GM12878 (cell line): ENCODE data around the gene CHN2. TPM values are rescaled to one million over a fixed set of nuclear protein-coding genes. Genes with fewer than 3 reads are reported as not detected.

ENCODE experiments used
- ATAC-seq: fragments of 200-7000 bp; cut with Tn5 transposase; 3 replicates; pipeline ENCODE4 v1.9.1; 2020; ENCODE audit warnings: mild to moderate bottlenecking, moderate library complexity
- BruUV-seq: library from RNA; stranded (reverse); fragments of 400-500 nt; replicated peaks from 2 replicates; lab custom pipeline; 2021; lab: Mats Ljungman, UMichigan
- CTCF ChIA-PET: fragments of 300-600 bp; sonication (Branson Sonifier 250); formaldehyde crosslinking; extraction: SDS; loops from one replicate; lab custom pipeline; 2021; ENCODE audit warnings: inconsistent platforms; lab: Yijun Ruan, JAX
- POLR2A ChIA-PET: fragments of 350-600 bp; formaldehyde crosslinking; extraction: SDS; loops from one replicate; lab custom pipeline; 2021; ENCODE audit warnings: inconsistent platforms; lab: Charles Lee
- RAD21 ChIA-PET: fragments of 300-600 bp; sonication (Branson Sonifier 250); formaldehyde crosslinking; loops from one replicate; lab custom pipeline; 2023; ENCODE audit warnings: antibody characterized with exemption; ENCODE audit not compliant: unreplicated experiment; lab: Charles Lee
- SMC1A ChIA-PET: fragments of 300-600 bp; sonication (Branson Sonifier 250); formaldehyde crosslinking; loops from one replicate; lab custom pipeline; 2023; ENCODE audit not compliant: unreplicated experiment, uncharacterized antibody; lab: Charles Lee
- DNase-seq: peaks from one replicate; pipeline ENCODE4 v3.0.0-alpha.2; 2011; ENCODE audit warnings: low read depth, low spot score
- FAIRE-seq: peaks from 3 replicates; lab custom pipeline; 2011; peaks lifted over from hg19 to GRCh38; lab: Jason Lieb, UNC
- H2AFZ ChIP-seq: 2 replicates; pipeline ENCODE4 v1.6.0; 2011; ENCODE audit warnings: low read depth, low read length, control low read depth; ENCODE audit not compliant: control insufficient read depth
- H3K27ac ChIP-seq: 2 replicates; pipeline ENCODE4 v1.5.1; 2011; ENCODE audit warnings: control low read depth; ENCODE audit not compliant: control insufficient read depth, insufficient read depth
- H3K27me3 ChIP-seq, 2 experiments: replicated peaks in 1 of 2; 2 replicates each; pipeline versions ENCODE4 v1.6.0 to v1.6.1; 2011; ENCODE audit warnings: low read length in 1 of 2; ENCODE audit not compliant: control insufficient read depth in 2 of 2, insufficient read depth in 2 of 2
- H3K36me3 ChIP-seq, 2 experiments: 2 replicates each; pipeline ENCODE4 v1.5.1; 2011; ENCODE audit warnings: low read length in 1 of 2; ENCODE audit not compliant: control insufficient read depth in 2 of 2, insufficient read depth in 2 of 2
- H3K4me1 ChIP-seq: 2 replicates; pipeline ENCODE4 v1.6.1; 2011; ENCODE audit warnings: mild to moderate bottlenecking, low read length, moderate library complexity, mixed read lengths; ENCODE audit not compliant: control insufficient read depth, insufficient read depth
- H3K4me2 ChIP-seq: 2 replicates; pipeline ENCODE4 v1.6.0; 2011; ENCODE audit warnings: control low read depth; ENCODE audit not compliant: control insufficient read depth, insufficient read depth
- H3K4me3 ChIP-seq: fragments of 200-600 bp; sonication (generic); 2 replicates; pipeline ENCODE4 v1.5.1; 2016
- H3K79me2 ChIP-seq: 2 replicates; pipeline ENCODE4 v1.6.0; 2011; ENCODE audit warnings: low read length; ENCODE audit not compliant: control insufficient read depth, insufficient read depth
- H3K9ac ChIP-seq: 2 replicates; pipeline ENCODE4 v1.8.0; 2011; ENCODE audit warnings: low read length, control low read depth, mixed read lengths; ENCODE audit not compliant: control insufficient read depth, insufficient read depth
- H3K9me3 ChIP-seq: replicated peaks from 3 replicates; pipeline ENCODE4 v1.5.1; 2011; ENCODE audit warnings: mild to moderate bottlenecking, low read length; ENCODE audit not compliant: control insufficient read depth, insufficient read depth
- H4K20me1 ChIP-seq: 2 replicates; pipeline ENCODE4 v1.6.0; 2011; ENCODE audit not compliant: control insufficient read depth, insufficient read depth
- CBFB ChIP-seq: IDR thresholded peaks from 2 replicates; pipeline ENCODE4 v1.6.1; 2016; ENCODE audit warnings: antibody characterized with exemption, low read depth
- EGR1 ChIP-seq, 2 experiments: IDR thresholded peaks; 1 replicate in 1 of 2; 2 replicates in 1 of 2; pipeline ENCODE4 v1.6.1; 2011 to 2012; ENCODE audit warnings: low read depth in 2 of 2, low read length in 2 of 2, borderline replicate concordance in 1 of 2, mild to moderate bottlenecking in 1 of 2, moderate library complexity in 1 of 2
- MYC ChIP-seq: IDR thresholded peaks from 2 replicates; pipeline ENCODE4 v1.6.1; 2011; ENCODE audit warnings: mild to moderate bottlenecking, low read length, moderate library complexity, inconsistent platforms; ENCODE audit not compliant: insufficient read depth, insufficient replicate concordance, insufficient read length, severe bottlenecking
- NFIC ChIP-seq: IDR thresholded peaks from 2 replicates; pipeline ENCODE4 v1.6.1; 2012; ENCODE audit warnings: low read depth, mild to moderate bottlenecking, inconsistent platforms, low read length, moderate library complexity
- PAX8 ChIP-seq: fragments of 450-650 bp; IDR thresholded peaks from 2 replicates; pipeline ENCODE4 v1.6.1; 2017; ENCODE audit warnings: mild to moderate bottlenecking, moderate library complexity
- SMC3 ChIP-seq: IDR thresholded peaks from 2 replicates; pipeline ENCODE4 v1.6.1; 2011; ENCODE audit warnings: low read length, improper control_type of control experiment, borderline replicate concordance
- USF1 ChIP-seq: IDR thresholded peaks from 2 replicates; pipeline ENCODE4 v1.6.1; 2011; ENCODE audit warnings: borderline replicate concordance, low read depth, mild to moderate bottlenecking, moderate library complexity, mixed read lengths, low read length; ENCODE audit not compliant: insufficient read depth; ENCODE audit errors: extremely low read length
- ZBTB40 ChIP-seq: fragments of 450-650 bp; IDR thresholded peaks from 2 replicates; pipeline ENCODE4 v1.6.1; 2016; ENCODE audit warnings: mild to moderate bottlenecking, moderate library complexity, borderline replicate concordance
- ZNF384 ChIP-seq: IDR thresholded peaks from 2 replicates; pipeline ENCODE4 v1.6.1; 2012; ENCODE audit warnings: low read depth, mild to moderate bottlenecking, low read length, improper control_type of control experiment, borderline replicate concordance
- ZNF592 ChIP-seq: fragments of 450-650 bp; IDR thresholded peaks from 2 replicates; pipeline ENCODE4 v1.6.1; 2017; ENCODE audit warnings: mild to moderate bottlenecking, moderate library complexity
- ZSCAN29 ChIP-seq: fragments of 450-650 bp; IDR thresholded peaks from 2 replicates; pipeline ENCODE4 v1.6.1; 2017; ENCODE audit warnings: mild to moderate bottlenecking, moderate library complexity
- ZZZ3 ChIP-seq: IDR thresholded peaks from 2 replicates; pipeline ENCODE4 v1.6.1; 2011; ENCODE audit warnings: low read depth; ENCODE audit not compliant: control insufficient read depth, insufficient read length
- WGBS: methylation state at CpG from one replicate; pipeline ENCODE4 v1.1.6; 2016; ENCODE audit warnings: low lambda C conversion rate; ENCODE audit not compliant: insufficient replicate concordance, insufficient coverage; ENCODE audit errors: missing lambda C conversion rate; 5-methylcytosine and 5-hydroxymethylcytosine counted together
- in situ Hi-C: fragments of 300-500 bp; cut with MboI; formaldehyde crosslinking; loops from 9 replicates; pipeline ENCODE4 v1.14.3; 2018; ENCODE audit warnings: mixed read lengths
- intact Hi-C: fragments of 100-400 bp; cut with micrococcal nuclease; formaldehyde crosslinking; loops from one replicate; pipeline ENCODE4 v1.14.2; 2022; ENCODE audit not compliant: unreplicated experiment
- polyA plus RNA-seq, 11 experiments: library from polyadenylated mRNA; depleted of rRNA in 4 of 11; unstranded in 6 of 11; stranded (reverse) in 5 of 11; fragments of >200 nt; fragmentation: Nextera tagmentation in 4 of 11; fragmentation: Illumina TruSeq in 1 of 11; extraction: Ambion mirVana in 4 of 11; extraction: Trizol in 1 of 11; gene quantifications; 1 replicate in 1 of 11; 2 replicates in 10 of 11; pipeline versions ENCODE4 v1.2.1 to v1.2.3, GENCODE V29; 2011 to 2016; ENCODE audit warnings: inconsistent platforms in 2 of 11, missing spikeins in 2 of 11, low read depth in 1 of 11
- total RNA-seq, 4 experiments: library from RNA; depleted of rRNA in 3 of 4; stranded (reverse); fragments of >200 nt in 3 of 4; fragmentation: Illumina TruSeq in 1 of 4; extraction: Trizol in 1 of 4; gene quantifications; 2 replicates each; pipeline versions ENCODE4 v1.2.1 to v1.2.3, GENCODE V29; 2013 to 2021

Gene CHN2
- total and polyA plus RNA-seq, 10 of the 15 experiments (the other 5 are each of a cell fraction or from before 2014, with no cell fraction given), result 0.11 to 3.8 (median 0.37) TPM; not detected in 2

- Histone ChIP-seq H2AFZ (no peak overlapping the region), H3K27ac (no peak overlapping the region), H3K4me3 (no peak overlapping the region), H3K4me1 (no peaks in the 10 kb centered on the region), H3K9me3 (no peaks in the 10 kb centered on the region), H3K9ac (no peak overlapping the region), H3K27me3 (peaks cover 0 to 4% of the 10 kb centered on the region in 2 experiments; a peak in 2 of 4 replicates), H4K20me1 (no peaks in the 10 kb centered on the region), H3K4me2 (no peak overlapping the region), H3K36me3 (no peaks in the 10 kb centered on the region), H3K79me2 (no peaks in the 10 kb centered on the region)
- 0% methylated on average over 6 of the region's 6 CpGs for WGBS
- FAIRE-seq (no peak), DNase-seq (no peak), ATAC-seq (no peak)
- RAD21 ChIA-PET, result no interaction called here
- BruUV-seq, result no TSS peak
- in situ Hi-C loops (no loop called here), intact Hi-C loops (loop anchor here (5.0 kb wide), 1 partner anchor 263 kb away; no protein-coding TSS in a partner anchor)
- POLR2A ChIA-PET, result no interaction called here
- CTCF ChIA-PET, result interaction anchor here (1.5 kb wide), 1 partner anchor 223 kb away, joined by 6 read pairs; no protein-coding TSS in a partner anchor
- SMC1A ChIA-PET, result no interaction called here
- TF ChIP-seq SMC3 (no peak), ZNF384 (no peak), EGR1 (IDR thresholded peaks at IDR 0.05; ENCODE audit: borderline replicate concordance in 1 of 2, low read depth in 2 of 2, low read length in 2 of 2) (no peak), ZSCAN29 (no peak), PAX8 (no peak), ZNF592 (no peak), MYC (no peak), USF1 (no peak), CBFB (no peak), ZBTB40 (no peak), ZZZ3 (no peak), NFIC (no peak)
Measured at GRCh38 chr7:29185613-29186012, 9.0 kb upstream of the CHN2 start.
